GM18526 (cell line): ENCODE results near the gene DOCK2.

Source experiments
- POLR2A ChIP-seq: IDR thresholded peaks from 3 replicates; pipeline ENCODE4 v1.6.1; 2011; ENCODE audit not compliant: insufficient read length; ENCODE audit errors: extremely low read depth

DOCK2 gene

GRCh38 chr5:169801781-169802180 is 164.7 kb downstream of the DOCK2 start:
- TF ChIP-seq POLR2A = no peak

- no peak for TF ChIP-seq POLR2A
Measured at GRCh38 chr5:169803077-169803981, 166.3 kb downstream of the DOCK2 start.

- TF ChIP-seq POLR2A = no peak
Measured at GRCh38 chr5:169804861-169805260, 167.8 kb downstream of the DOCK2 start.

- TF ChIP-seq POLR2A = peak; percentile 25
Measured at GRCh38 chr5:169805527-169805934, 168.5 kb downstream of the DOCK2 start.

GRCh38 chr5:169805937-169806700 is 169.0 kb downstream of the DOCK2 start:
- no peak for TF ChIP-seq POLR2A

- TF ChIP-seq POLR2A = no peak
Measured at GRCh38 chr5:169808118-169808581, 171.1 kb downstream of the DOCK2 start.

GRCh38 chr5:169809281-169809680 is 172.2 kb downstream of the DOCK2 start:
- TF ChIP-seq POLR2A = no peak

- TF ChIP-seq POLR2A = no peak
Measured at GRCh38 chr5:169810524-169810923, 173.4 kb downstream of the DOCK2 start.

GRCh38 chr5:169811023-169811422 is 173.9 kb downstream of the DOCK2 start:
- no peak for TF ChIP-seq POLR2A

- TF ChIP-seq POLR2A = no peak
Measured at GRCh38 chr5:169811680-169812079, 174.6 kb downstream of the DOCK2 start.

- no peak for TF ChIP-seq POLR2A
Measured at GRCh38 chr5:169812786-169813185, 175.7 kb downstream of the DOCK2 start.

- no peak for TF ChIP-seq POLR2A
Measured at GRCh38 chr5:169814045-169814444, 177.0 kb downstream of the DOCK2 start.

GRCh38 chr5:169814522-169814921 is 177.4 kb downstream of the DOCK2 start:
- no peak for TF ChIP-seq POLR2A

- TF ChIP-seq POLR2A = no peak
Measured at GRCh38 chr5:169817031-169817430, 180.0 kb downstream of the DOCK2 start.

- TF ChIP-seq POLR2A = no peak
Measured at GRCh38 chr5:169826618-169827017, 189.5 kb downstream of the DOCK2 start.

- no peak for TF ChIP-seq POLR2A
Measured at GRCh38 chr5:169827769-169828168, 190.7 kb downstream of the DOCK2 start.
